NCI-H2196 (cell line): ENCODE data around the gene PCGF2.

ENCODE experiments used
- DNase-seq: peaks from one replicate; lab custom pipeline; 2025; ENCODE audit not compliant: unreplicated experiment; lab: John Stamatoyannopoulos, UW

PCGF2 gene

GRCh38 chr17:38751808-38752307, 3.7 kb upstream of the PCGF2 start:
- DNase-seq, result peak; percentile 72

- DNase-seq, result no peak
These were observed 3.1 kb upstream of the PCGF2 start for GRCh38 chr17:38751144-38751807.

GRCh38 chr17:38750312-38751121, 2.4 kb upstream of the PCGF2 start:
- DNase-seq, result no peak

- DNase-seq, result no peak
These were observed 1.8 kb upstream of the PCGF2 start for GRCh38 chr17:38750044-38750311.

- peak; percentile 54 for DNase-seq
These were observed 1.3 kb upstream of the PCGF2 start for GRCh38 chr17:38749223-38750043.

- DNase-seq, result no peak
These were observed 721 bp upstream of the PCGF2 start for GRCh38 chr17:38748892-38749222.

- DNase-seq, result no peak
These were observed 530 bp downstream of the PCGF2 start for GRCh38 chr17:38747463-38748148.

GRCh38 chr17:38746849-38747462, 1.2 kb downstream of the PCGF2 start:
- no peak for DNase-seq

- DNase-seq, result no peak
These were observed 1.9 kb downstream of the PCGF2 start for GRCh38 chr17:38746004-38746848.

- no peak for DNase-seq
These were observed 2.6 kb downstream of the PCGF2 start for GRCh38 chr17:38745545-38745944.

GRCh38 chr17:38743556-38744171, 4.5 kb downstream of the PCGF2 start:
- DNase-seq, result no peak

- peak; percentile 79 for DNase-seq
These were observed 5.5 kb downstream of the PCGF2 start for GRCh38 chr17:38742411-38743308.

GRCh38 chr17:38741921-38742410, 6.2 kb downstream of the PCGF2 start:
- peak; percentile 40 for DNase-seq

GRCh38 chr17:38741461-38741860, 6.7 kb downstream of the PCGF2 start:
- DNase-seq, result no peak

GRCh38 chr17:38740806-38741205, 7.3 kb downstream of the PCGF2 start:
- DNase-seq, result no peak

- DNase-seq, result no peak
These were observed 8.1 kb downstream of the PCGF2 start for GRCh38 chr17:38740044-38740443.

GRCh38 chr17:38739305-38739704, 8.8 kb downstream of the PCGF2 start:
- no peak for DNase-seq

- no peak for DNase-seq
These were observed 9.4 kb downstream of the PCGF2 start for GRCh38 chr17:38738686-38739085.
